GM06990 (cell line): ENCODE results near the gene NPIPB2.

Experiments
- DNase-seq: peaks from one replicate; pipeline ENCODE4 v3.0.0-alpha.2; 2011; ENCODE audit not compliant: insufficient read length; ENCODE audit errors: extremely low read depth
- H3K27me3 ChIP-seq: replicated peaks from 2 replicates; pipeline ENCODE4 v1.6.0; 2011; ENCODE audit warnings: low read length; ENCODE audit not compliant: control insufficient read depth, insufficient read depth
- H3K36me3 ChIP-seq: 2 replicates; pipeline ENCODE4 v1.5.1; 2011; ENCODE audit warnings: low read length; ENCODE audit not compliant: control insufficient read depth, insufficient read depth
- H3K4me3 ChIP-seq: replicated peaks from 2 replicates; pipeline ENCODE4 v1.5.1; 2011; ENCODE audit warnings: low read depth, mild to moderate bottlenecking, control low read depth, low read length
- CTCF ChIP-seq: IDR thresholded peaks from 2 replicates; pipeline ENCODE4 v1.5.1; 2011; ENCODE audit warnings: low read length, control low read depth, mild to moderate bottlenecking, inconsistent platforms; ENCODE audit not compliant: insufficient read depth, poor library complexity, severe bottlenecking

NPIPB2 gene

GRCh38 chr16:11980136-11980844 lies 38.4 kb upstream of the NPIPB2 start:
- H3K36me3 ChIP-seq: no peaks in the 10 kb centered on the region
- peak; percentile 32 for DNase-seq
- H3K27me3 ChIP-seq: no peaks in the 10 kb centered on the region
- peak overlapping the region; percentile 23 for H3K4me3 ChIP-seq
- TF ChIP-seq CTCF: no peak

GRCh38 chr16:11979013-11979672 lies 37.3 kb upstream of the NPIPB2 start:
- Histone ChIP-seq H3K4me3 (peak overlapping the region; percentile 79), H3K36me3 (no peaks in the 10 kb centered on the region), H3K27me3 (no peaks in the 10 kb centered on the region)
- no peak for TF ChIP-seq CTCF
- DNase-seq: no peak

- H3K36me3 ChIP-seq: peaks cover 2% of the 10 kb centered on the region
- H3K4me3 ChIP-seq: peak overlapping the region; percentile 79
- no peaks in the 10 kb centered on the region for H3K27me3 ChIP-seq
- DNase-seq: no peak
- no peak for TF ChIP-seq CTCF
Observed at GRCh38 chr16:11978080-11978479, 36.2 kb upstream of the NPIPB2 start.

- peak overlapping the region; percentile 79 for H3K4me3 ChIP-seq
- H3K27me3 ChIP-seq: no peaks in the 10 kb centered on the region
- peaks cover 2% of the 10 kb centered on the region for H3K36me3 ChIP-seq
- no peak for TF ChIP-seq CTCF
- DNase-seq: no peak
Observed at GRCh38 chr16:11977376-11978041, 35.7 kb upstream of the NPIPB2 start.

GRCh38 chr16:11976850-11977375 lies 35.1 kb upstream of the NPIPB2 start:
- no peak for TF ChIP-seq CTCF
- peak; percentile 24 for DNase-seq
- Histone ChIP-seq H3K36me3 (peaks cover 2% of the 10 kb centered on the region), H3K27me3 (no peaks in the 10 kb centered on the region), H3K4me3 (peak overlapping the region; percentile 79)
